GM12874 (cell line): Measurements from ENCODE around the gene KHNYN.
A peak's percentile ranks its signal among the peaks of the same experiment; 100 is the strongest.

Experiments
- CTCF ChIP-seq: IDR thresholded peaks from 2 replicates; pipeline ENCODE4 v1.5.1; 2011; ENCODE audit warnings: low read depth, mild to moderate bottlenecking, control low read depth, low read length, moderate library complexity; ENCODE audit not compliant: insufficient read depth

Gene KHNYN

GRCh38 chr14:24434676-24435075 is 4.9 kb downstream of the KHNYN start:
- TF ChIP-seq CTCF = no peak

GRCh38 chr14:24435192-24435810 is 5.5 kb downstream of the KHNYN start:
- TF ChIP-seq CTCF = no peak

DNA sequence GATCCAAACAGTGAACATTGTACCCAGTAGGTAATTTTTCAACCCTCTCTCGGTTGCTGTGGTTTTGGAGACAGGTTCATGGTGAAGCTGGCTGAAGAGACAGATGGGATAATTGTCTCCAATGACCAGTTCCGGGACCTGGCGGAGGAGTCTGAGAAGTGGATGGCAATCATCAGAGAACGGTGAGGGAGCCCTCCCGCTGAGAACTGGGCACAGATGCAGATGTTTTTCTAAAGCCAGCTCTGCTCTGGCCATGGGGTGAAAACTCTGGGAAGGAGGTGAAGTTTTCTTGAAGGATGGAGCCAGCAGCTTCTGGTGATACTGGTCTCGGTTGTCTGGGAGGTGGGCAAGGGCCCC is 6.2 kb downstream of the KHNYN start:
- TF ChIP-seq CTCF = no peak

GRCh38 chr14:24436355-24437019 is 6.7 kb downstream of the KHNYN start:
- TF ChIP-seq CTCF = peak; percentile 63

GRCh38 chr14:24437020-24437735 is 7.4 kb downstream of the KHNYN start:
- TF ChIP-seq CTCF = no peak

- no peak for TF ChIP-seq CTCF
These were observed 7.9 kb downstream of the KHNYN start for GRCh38 chr14:24437736-24438067.

DNA sequence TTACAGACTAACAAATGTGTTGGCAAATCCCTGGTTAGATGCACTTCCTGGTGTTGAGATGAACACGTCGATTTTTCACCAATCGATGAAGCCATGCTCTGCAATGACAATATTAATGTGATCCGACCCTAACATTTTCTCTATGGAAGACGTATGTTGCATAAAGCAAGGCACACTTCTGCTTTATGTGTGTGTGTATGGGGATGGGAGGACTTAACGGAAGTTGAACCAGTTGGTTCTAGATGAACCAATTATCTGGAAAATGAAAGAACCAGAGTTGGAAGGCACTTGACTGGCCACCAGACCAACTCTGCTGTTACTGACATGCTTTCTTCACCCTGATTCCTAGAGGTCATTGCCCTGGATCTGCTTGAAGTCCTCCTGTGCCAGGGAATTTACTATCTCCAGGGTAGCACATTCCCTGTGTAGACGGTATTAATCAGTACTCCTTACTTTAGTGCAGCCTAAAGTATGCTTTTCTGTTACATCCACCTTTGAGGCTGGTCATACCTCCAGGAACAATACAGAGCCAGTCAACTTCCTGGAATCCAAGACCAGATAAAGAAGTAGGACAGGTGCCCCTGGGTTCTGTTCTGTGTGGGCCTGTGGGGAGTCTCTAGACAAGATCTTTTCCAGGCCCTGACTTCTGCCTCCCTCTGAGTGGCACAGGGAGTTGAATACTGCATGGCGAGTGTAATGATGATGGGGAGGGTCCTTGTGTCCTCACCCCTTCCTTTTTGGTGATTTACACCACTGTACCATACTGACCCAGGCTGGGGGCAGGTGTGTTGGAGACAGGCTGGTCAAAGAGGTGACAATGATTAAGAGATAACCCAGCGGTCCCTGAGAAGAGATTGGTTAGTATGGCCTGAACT is 8.7 kb downstream of the KHNYN start:
- no peak for TF ChIP-seq CTCF
